Pons (tissue), 1 donor: ENCODE data around the gene PASD1.
"Not testable (repeated sequence)": the region's sequence is repeated elsewhere in the genome, so short reads cannot be mapped to it uniquely, and the experiment has no call there.

Source experiments
- DNase-seq: peaks from one replicate; pipeline ENCODE4 v3.0.0-alpha.2; 2016; ENCODE audit warnings: low spot score

Gene PASD1

GRCh38 chrX:151624677-151625076 lies 61.2 kb downstream of the PASD1 start:
- DNase-seq, result no peak

- DNase-seq, result no peak
These were observed 68.3 kb downstream of the PASD1 start for GRCh38 chrX:151631822-151632221.

DNA sequence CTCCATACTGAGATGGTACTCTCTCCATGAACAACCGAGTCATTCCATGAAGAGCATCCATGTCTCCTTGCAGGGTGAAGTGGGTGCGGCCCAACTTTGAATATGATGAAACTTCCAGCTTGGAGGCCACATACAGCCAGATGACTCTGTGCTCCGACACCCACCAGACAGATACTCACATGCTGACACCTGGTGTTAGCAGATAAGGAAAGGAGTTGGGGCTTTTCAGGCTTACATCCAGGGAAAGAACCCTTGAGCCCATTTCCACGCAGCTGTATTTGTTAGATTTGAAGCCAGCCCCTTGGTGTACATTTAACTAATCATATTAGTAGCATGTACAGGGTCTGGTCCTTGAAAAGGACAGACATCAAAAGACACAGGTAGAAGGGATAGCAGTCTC lies 69.7 kb downstream of the PASD1 start:
- DNase-seq, result no peak

- no peak for DNase-seq
These were observed 71.5 kb downstream of the PASD1 start for GRCh38 chrX:151634937-151635336.

- no peak for DNase-seq
These were observed 78.1 kb downstream of the PASD1 start for GRCh38 chrX:151641564-151641963.

- no peak for DNase-seq
These were observed 111.8 kb downstream of the PASD1 start for GRCh38 chrX:151675121-151675746.

- DNase-seq, result no peak
These were observed 112.7 kb downstream of the PASD1 start for GRCh38 chrX:151676196-151676595.

- no peak for DNase-seq
These were observed 116.4 kb downstream of the PASD1 start for GRCh38 chrX:151679798-151680402.

DNA sequence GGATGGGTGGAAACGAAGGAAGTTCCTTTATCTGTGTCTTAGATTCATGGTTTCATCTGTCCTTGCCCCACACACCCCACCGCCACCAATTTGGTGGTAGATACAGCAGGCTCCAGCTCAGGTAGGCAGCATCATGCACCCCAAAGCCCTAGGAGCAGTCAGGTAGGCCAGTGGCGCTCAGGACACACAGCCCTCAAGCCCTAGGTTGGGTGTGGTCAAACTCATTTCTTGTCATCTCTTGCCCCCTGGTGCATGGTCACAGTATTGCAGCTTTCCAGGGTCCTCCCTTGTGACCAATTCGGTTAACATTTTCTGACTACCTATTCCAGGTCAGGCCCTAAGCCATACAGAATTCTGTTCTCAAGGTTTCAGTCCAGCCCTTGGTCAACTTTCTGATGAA lies 117.3 kb downstream of the PASD1 start:
- DNase-seq, result peak; percentile 19

- DNase-seq, result no peak
These were observed 124.2 kb downstream of the PASD1 start for GRCh38 chrX:151687635-151688034.

DNA sequence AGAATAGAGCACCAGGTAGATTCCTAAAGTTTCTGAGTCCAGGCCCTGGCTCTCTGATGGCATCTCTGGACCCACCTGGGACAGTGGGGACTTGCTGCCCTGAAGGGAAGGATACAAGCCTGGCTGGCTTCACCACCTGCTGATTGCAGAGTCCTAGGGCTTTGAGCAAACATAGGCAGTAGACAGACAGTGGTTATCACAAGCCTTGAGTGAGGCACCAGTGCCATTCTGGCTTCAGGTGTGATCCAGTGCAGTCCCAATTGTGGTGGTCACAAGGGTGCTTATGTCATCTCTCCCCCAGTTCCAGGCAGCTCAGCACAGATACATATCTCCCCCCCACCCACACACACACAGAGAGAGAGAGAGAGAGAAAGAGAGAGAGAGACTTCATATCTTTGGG lies 125.2 kb downstream of the PASD1 start:
- DNase-seq, result no peak

DNA sequence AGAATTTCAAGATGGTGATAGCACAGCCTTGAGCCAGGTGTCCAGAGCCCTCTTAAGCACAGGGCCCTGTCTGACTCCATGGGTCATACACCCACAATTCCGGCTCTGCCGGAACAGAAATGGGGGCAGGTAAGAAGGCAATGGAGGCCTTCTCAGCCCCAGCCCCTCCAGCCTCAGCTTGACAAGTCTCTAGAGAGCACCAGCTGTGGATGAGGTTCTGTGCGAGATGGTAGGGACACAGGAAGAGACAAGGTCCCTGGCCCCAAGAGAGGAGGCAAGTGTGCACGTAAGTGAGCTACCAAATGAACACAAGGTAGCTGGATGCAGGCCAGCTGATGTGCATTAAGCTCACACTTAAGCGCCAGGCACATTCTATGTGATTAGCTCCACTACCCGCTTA lies 129.3 kb downstream of the PASD1 start:
- DNase-seq, result no peak

GRCh38 chrX:151694121-151694520 lies 130.6 kb downstream of the PASD1 start:
- DNase-seq, result no peak

GRCh38 chrX:151694661-151695582 lies 131.4 kb downstream of the PASD1 start, which contains the start of gene PRRG3:
TSS of gene PRRG3 (plus strand) at chrX:151695458. CDS start at chrX:151698815, 3,357 bp downstream.
- DNase-seq, result no peak

DNA sequence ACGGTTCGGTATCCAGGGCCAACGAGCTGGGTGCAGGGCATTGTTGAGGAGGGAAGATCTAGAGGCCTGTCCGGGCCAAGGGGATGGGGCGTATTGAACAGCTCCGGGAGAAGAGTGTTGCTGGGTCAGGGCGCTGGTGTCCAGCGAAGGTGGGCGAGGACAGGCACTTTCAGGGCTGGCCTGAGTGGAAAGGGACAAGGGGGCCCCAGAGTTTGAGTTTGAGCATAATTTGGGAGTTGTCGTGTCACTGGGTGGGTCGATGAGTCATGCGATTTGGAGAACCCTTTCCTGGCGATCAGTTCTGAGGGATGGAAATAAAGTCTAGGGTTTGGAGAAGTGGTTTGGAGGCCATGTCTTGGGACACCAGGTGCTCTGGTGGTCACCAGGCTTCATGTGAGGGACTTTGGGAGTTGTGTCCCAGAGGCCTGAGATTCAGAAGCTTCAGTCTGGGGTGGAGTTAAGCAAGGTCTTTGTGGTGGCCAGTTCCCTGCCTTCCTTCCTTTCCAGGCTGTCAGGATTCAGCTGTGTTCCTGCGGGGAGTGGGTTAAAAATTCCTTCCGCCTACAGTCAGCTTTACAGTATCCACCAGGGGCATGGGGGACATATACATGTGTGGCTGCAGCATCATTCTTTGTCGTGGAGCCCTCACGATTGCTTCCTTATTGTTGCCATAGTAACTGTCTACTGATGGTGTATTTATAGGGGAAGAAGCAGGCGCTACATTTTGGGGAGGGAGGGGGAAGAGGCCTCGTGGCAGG lies 132.3 kb downstream of the PASD1 start:
- DNase-seq, result no peak

DNA sequence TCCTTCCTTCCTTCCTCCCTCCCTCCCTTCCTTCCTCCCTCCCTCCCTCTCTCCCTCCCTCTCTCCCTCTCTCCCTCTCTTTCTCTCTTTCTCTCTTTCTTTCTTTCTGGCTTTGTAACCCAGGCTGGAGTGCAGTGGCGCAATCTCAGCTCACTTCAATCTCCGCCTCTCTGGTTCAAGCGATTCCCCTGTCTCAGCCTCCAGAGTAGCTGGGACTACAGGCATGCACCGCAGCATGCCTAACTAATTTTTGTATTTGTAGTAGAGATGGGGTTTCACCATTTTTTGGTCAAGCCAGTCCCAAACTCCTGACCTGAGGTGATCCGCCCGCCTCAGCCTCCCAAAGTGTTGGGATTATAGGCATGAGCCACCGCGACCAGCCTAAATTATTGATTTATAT lies 133.6 kb downstream of the PASD1 start:
- DNase-seq, result not testable (repeated sequence)

GRCh38 chrX:151697522-151697921 lies 134.0 kb downstream of the PASD1 start:
- DNase-seq, result no peak

GRCh38 chrX:151698485-151698884 lies 135.0 kb downstream of the PASD1 start:
- DNase-seq, result no peak

- no peak for DNase-seq
These were observed 136.3 kb downstream of the PASD1 start for GRCh38 chrX:151699746-151700145.

DNA sequence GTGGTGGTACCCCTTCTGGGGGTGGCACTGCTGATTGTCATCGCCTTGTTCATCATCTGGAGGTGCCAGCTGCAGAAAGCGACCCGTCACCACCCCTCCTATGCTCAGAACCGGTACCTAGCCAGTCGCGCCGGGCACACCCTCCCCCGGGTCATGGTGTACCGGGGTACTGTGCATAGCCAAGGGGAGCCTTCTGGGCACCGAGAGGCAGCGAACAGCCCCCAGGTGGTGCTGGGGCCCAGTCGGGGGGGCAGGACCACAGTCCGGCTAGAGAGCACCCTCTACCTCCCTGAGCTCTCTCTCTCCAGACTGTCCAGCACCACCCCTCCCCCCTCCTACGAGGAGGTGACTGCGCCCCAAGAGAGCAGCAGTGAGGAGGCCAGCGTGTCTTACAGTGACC lies 137.1 kb downstream of the PASD1 start:
- DNase-seq, result no peak

DNA sequence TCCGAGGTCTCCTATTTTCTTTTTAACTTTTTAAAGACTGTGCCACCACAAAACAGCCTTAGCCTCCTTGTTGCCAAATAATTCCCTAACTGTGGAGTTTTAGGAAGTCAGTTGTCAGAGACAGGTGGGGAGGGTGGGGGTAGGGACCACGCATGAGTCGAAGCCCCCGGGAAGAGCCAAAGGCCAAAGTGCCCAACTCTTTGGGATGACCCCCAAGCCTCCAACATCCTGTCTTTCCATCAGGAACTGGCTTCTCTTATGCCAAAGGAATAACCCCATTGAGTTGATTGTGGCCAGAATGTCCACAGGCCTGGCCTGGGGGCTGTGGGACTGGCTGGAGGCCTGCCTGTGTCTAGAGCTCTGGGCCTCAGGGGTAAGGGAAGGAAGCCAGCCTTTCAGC lies 137.6 kb downstream of the PASD1 start:
- DNase-seq, result no peak

DNA sequence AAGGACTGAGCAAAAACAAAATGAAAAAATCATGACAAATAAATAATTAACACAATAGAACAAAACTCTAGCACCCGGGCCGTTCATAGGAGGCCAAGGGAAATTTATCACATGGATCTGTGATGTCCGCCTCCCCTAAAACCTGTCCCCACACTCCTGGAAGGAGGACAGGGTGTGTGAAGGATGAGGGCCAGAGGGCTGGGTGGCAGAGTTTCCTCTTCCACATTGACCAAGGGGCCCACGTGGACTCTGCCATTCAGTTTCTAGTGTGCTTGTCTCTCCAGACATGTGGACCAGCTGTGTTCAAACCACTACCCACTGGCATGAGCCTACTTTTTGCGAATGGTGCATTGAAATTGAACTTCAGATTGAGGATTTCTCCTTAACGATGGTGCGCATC lies 138.1 kb downstream of the PASD1 start:
- no peak for DNase-seq
